AG04450 (cell line): ENCODE measurements around the gene EBI3. TPM values are rescaled to one million over a fixed set of nuclear protein-coding genes. Genes with fewer than 3 reads are reported as not detected.

Source experiments
- CTCF ChIA-PET: fragments of 300-600, 350-600 bp; formaldehyde crosslinking; extraction: SDS; loops from one replicate; lab custom pipeline; 2022; ENCODE audit warnings: antibody characterized with exemption, inconsistent platforms; lab: Charles Lee
- POLR2A ChIA-PET: fragments of 350-600 bp; formaldehyde crosslinking; extraction: SDS; loops from one replicate; lab custom pipeline; 2021; ENCODE audit warnings: antibody characterized with exemption, inconsistent platforms; lab: Yijun Ruan, JAX
- DNase-seq: peaks from one replicate; pipeline ENCODE4 v3.0.0-alpha.2; 2011; ENCODE audit warnings: low read depth, low spot score
- H3K27ac ChIP-seq: one replicate; pipeline ENCODE4 v1.5.1; 2012; ENCODE audit warnings: low read depth, low read length, control low read depth
- H3K27me3 ChIP-seq: one replicate; pipeline ENCODE4 v1.6.0; 2012; ENCODE audit warnings: low read length; ENCODE audit not compliant: control insufficient read depth, insufficient read depth
- H3K4me3 ChIP-seq: 2 replicates; pipeline ENCODE4 v1.5.1; 2011; ENCODE audit warnings: mild to moderate bottlenecking, low read depth, low read length, control low read depth
- H3K9me3 ChIP-seq: 2 replicates; pipeline ENCODE4 v1.5.1; 2012; ENCODE audit warnings: low read length; ENCODE audit not compliant: control insufficient read depth, insufficient read depth
- CTCF ChIP-seq: IDR thresholded peaks from 2 replicates; pipeline ENCODE4 v1.5.1; 2011; ENCODE audit warnings: low read depth, low read length, control low read depth, inconsistent platforms
- polyA plus RNA-seq: library from polyadenylated mRNA; depleted of rRNA; stranded (reverse); fragments of >200 nt; gene quantifications from 2 replicates; pipeline ENCODE4 v1.2.3, GENCODE V29; 2011

Gene EBI3
- polyA plus RNA-seq, 1 experiment = 1.1 TPM

- H3K4me3 ChIP-seq = no peak overlapping the region
- no peak overlapping the region for H3K27ac ChIP-seq
- no peaks in the 10 kb centered on the region; the same call in 1 of the 2 replicates for H3K9me3 ChIP-seq
- no peak for TF ChIP-seq CTCF
- no peak for DNase-seq
- POLR2A ChIA-PET = no interaction called here
- peaks cover 3% of the 10 kb centered on the region for H3K27me3 ChIP-seq
- CTCF ChIA-PET = interaction anchor here (1.3 kb wide), 1 partner anchor 22 kb away, joined by 4 read pairs; no protein-coding TSS in a partner anchor
Measured at GRCh38 chr19:4210166-4210731, 19.1 kb upstream of the EBI3 start.

- no peak for DNase-seq
- TF ChIP-seq CTCF = no peak
- ChIA-PET CTCF (no interaction called here), POLR2A (no interaction called here)
- H3K4me3 ChIP-seq = no peak overlapping the region
- peaks cover 13% of the 10 kb centered on the region; the same call in 1 of the 2 replicates for H3K9me3 ChIP-seq
- peaks cover 3% of the 10 kb centered on the region for H3K27me3 ChIP-seq
- H3K27ac ChIP-seq = no peak overlapping the region
Measured at GRCh38 chr19:4213116-4213515, 16.2 kb upstream of the EBI3 start.

GRCh38 chr19:4215807-4216206 is 13.5 kb upstream of the EBI3 start:
- no peak for DNase-seq
- POLR2A ChIA-PET = no interaction called here
- peaks cover 3% of the 10 kb centered on the region for H3K27me3 ChIP-seq
- CTCF ChIA-PET = no interaction called here
- peaks cover 13% of the 10 kb centered on the region; the same call in 1 of the 2 replicates for H3K9me3 ChIP-seq
- no peak overlapping the region for H3K4me3 ChIP-seq
- H3K27ac ChIP-seq = no peak overlapping the region
- no peak for TF ChIP-seq CTCF

GRCh38 chr19:4216846-4217245 is 12.5 kb upstream of the EBI3 start:
- Histone ChIP-seq H3K27me3 (peaks cover 3% of the 10 kb centered on the region), H3K27ac (no peak overlapping the region), H3K4me3 (no peak overlapping the region), H3K9me3 (peaks cover 13% of the 10 kb centered on the region; the same call in 1 of the 2 replicates)
- CTCF ChIA-PET = interaction anchor here (0.6 kb wide), 2 partner anchors 229 to 1580 kb away, joined by 4 read pairs; no protein-coding TSS in a partner anchor
- TF ChIP-seq CTCF = no peak
- DNase-seq = no peak
- POLR2A ChIA-PET = no interaction called here
